Stimulated activated CD4-positive, alpha-beta T cell treated with anti-CD3 and anti-CD28 coated beads, Interleukin-4, amount 100 ng/mL, for 24 hours (primary cell): Measurements from ENCODE around the gene VAX1.

ENCODE experiments used
- DNase-seq: peaks from one replicate; pipeline ENCODE4 v3.0.0-alpha.2; 2020

VAX1 gene

GRCh38 chr10:117163954-117164548, 26.0 kb upstream of the VAX1 start:
- DNase-seq: no peak

- DNase-seq: no peak
These were observed 25.2 kb upstream of the VAX1 start for GRCh38 chr10:117163061-117163953.

GRCh38 chr10:117162093-117163060, 24.3 kb upstream of the VAX1 start:
- DNase-seq: no peak

GRCh38 chr10:117161386-117162033, 23.4 kb upstream of the VAX1 start:
- no peak for DNase-seq

- no peak for DNase-seq
These were observed 22.5 kb upstream of the VAX1 start for GRCh38 chr10:117160567-117160966.

GRCh38 chr10:117159390-117159789, 21.3 kb upstream of the VAX1 start:
- no peak for DNase-seq

GRCh38 chr10:117158297-117158696, 20.2 kb upstream of the VAX1 start:
- no peak for DNase-seq

- no peak for DNase-seq
These were observed 14.6 kb upstream of the VAX1 start for GRCh38 chr10:117152668-117153067.

GRCh38 chr10:117148284-117148683, 10.2 kb upstream of the VAX1 start:
- no peak for DNase-seq

GRCh38 chr10:117145019-117145418, 6.9 kb upstream of the VAX1 start:
- no peak for DNase-seq

- DNase-seq: no peak
These were observed 5.2 kb upstream of the VAX1 start for GRCh38 chr10:117143103-117143823.

- DNase-seq: no peak
These were observed 2.4 kb upstream of the VAX1 start for GRCh38 chr10:117140525-117140902.

- DNase-seq: no peak
These were observed 1.8 kb upstream of the VAX1 start for GRCh38 chr10:117139581-117140524.

- DNase-seq: no peak
These were observed 939 bp upstream of the VAX1 start for GRCh38 chr10:117138838-117139580.

GRCh38 chr10:117137031-117137910, 799 bp downstream of the VAX1 start:
- no peak for DNase-seq

- no peak for DNase-seq
These were observed 1.6 kb downstream of the VAX1 start for GRCh38 chr10:117136391-117136975.

GRCh38 chr10:117135480-117136140, 2.5 kb downstream of the VAX1 start:
- DNase-seq: no peak

- no peak for DNase-seq
These were observed 3.1 kb downstream of the VAX1 start for GRCh38 chr10:117135026-117135372.
